CD14-positive monocyte (primary cell): ENCODE data around the gene VSTM2L. TPM values are rescaled to one million over a fixed set of nuclear protein-coding genes. Genes with fewer than 3 reads are reported as not detected.
A peak's percentile ranks its signal among the peaks of the same experiment; 100 is the strongest.

Source experiments
- DNase-seq, 3 donors: peaks; one replicate each; pipeline ENCODE4 v3.0.0-alpha.2; 2011 to 2022
- H2AFZ ChIP-seq: 2 replicates; pipeline ENCODE4 v1.6.0; 2012; ENCODE audit warnings: mild to moderate bottlenecking, low read depth, low read length, inconsistent platforms; ENCODE audit not compliant: insufficient read depth, poor library complexity, severe bottlenecking
- H3K27ac ChIP-seq, 2 donors: 1 replicate in 1 of 2; 2 replicates in 1 of 2; pipeline ENCODE4 v1.5.1; 2012 to 2013; ENCODE audit warnings: low read length in 2 of 2, control low read depth in 1 of 2, inconsistent platforms in 1 of 2, low read depth in 1 of 2, mild to moderate bottlenecking in 1 of 2
- H3K27me3 ChIP-seq, 2 donors: one replicate each; pipeline versions ENCODE4 v1.6.0 to v1.6.1; 2011 to 2013; ENCODE audit warnings: low read length in 2 of 2; ENCODE audit not compliant: control insufficient read depth in 2 of 2, insufficient read depth in 2 of 2
- H3K36me3 ChIP-seq, 2 donors: replicated peaks in 1 of 2; 1 replicate in 1 of 2; 2 replicates in 1 of 2; pipeline versions ENCODE4 v1.5.1 to v1.6.1; 2012 to 2013; ENCODE audit warnings: low read length in 2 of 2, control low read depth in 1 of 2, inconsistent platforms in 1 of 2, mild to moderate bottlenecking in 1 of 2; ENCODE audit not compliant: insufficient read depth in 2 of 2, control insufficient read depth in 1 of 2
- H3K4me1 ChIP-seq, 2 donors: 1 replicate in 1 of 2; 2 replicates in 1 of 2; pipeline versions ENCODE4 v1.5.1 to v1.6.1; 2012 to 2013; ENCODE audit warnings: low read length in 2 of 2, control low read depth in 1 of 2, inconsistent platforms in 1 of 2, mild to moderate bottlenecking in 1 of 2, moderate library complexity in 1 of 2; ENCODE audit not compliant: insufficient read depth in 2 of 2, control insufficient read depth in 1 of 2
- H3K4me2 ChIP-seq: replicated peaks from 2 replicates; pipeline ENCODE3; 2012; ENCODE audit warnings: low read length, moderate library complexity, mild to moderate bottlenecking; ENCODE audit not compliant: poor library complexity, severe bottlenecking; ENCODE audit errors: extremely low read depth
- H3K4me3 ChIP-seq, 3 experiments: fragments of 200-600 bp in 1 of 3; sonication (generic) in 1 of 3; replicated peaks in 1 of 3; 1 replicate in 2 of 3; 2 replicates in 1 of 3; pipeline ENCODE4 v1.5.1; 2011 to 2013; ENCODE audit warnings: low read length in 3 of 3, mild to moderate bottlenecking in 3 of 3, control low read depth in 2 of 3, low read depth in 2 of 3, inconsistent platforms in 1 of 3, moderate library complexity in 1 of 3
- H3K79me2 ChIP-seq: 2 replicates; pipeline ENCODE4 v1.6.0; 2012; ENCODE audit warnings: mild to moderate bottlenecking, control low read depth, inconsistent platforms, low read length, moderate library complexity; ENCODE audit not compliant: insufficient read depth
- H3K9ac ChIP-seq: 2 replicates; pipeline ENCODE4 v1.6.0; 2017; ENCODE audit warnings: low read length, mild to moderate bottlenecking; ENCODE audit not compliant: insufficient read depth, poor library complexity, severe bottlenecking
- H3K9me3 ChIP-seq, 2 donors: replicated peaks in 1 of 2; 1 replicate in 1 of 2; 2 replicates in 1 of 2; pipeline versions ENCODE4 v1.5.1 to v1.6.1; 2012 to 2013; ENCODE audit warnings: low read length in 2 of 2, control low read depth in 1 of 2; ENCODE audit not compliant: control insufficient read depth in 1 of 2, insufficient read depth in 1 of 2
- H4K20me1 ChIP-seq: 2 replicates; pipeline ENCODE4 v1.6.0; 2012; ENCODE audit warnings: mild to moderate bottlenecking, low read length, control low read depth, moderate library complexity; ENCODE audit not compliant: insufficient read depth
- H3K27ac Mint-ChIP-seq, 7 donors: one replicate each; pipeline ENCODE4 v1.8.0; 2020; ENCODE audit warnings: mild to moderate bottlenecking in 7 of 7, mixed read lengths in 7 of 7, moderate library complexity in 6 of 7, inconsistent platforms in 2 of 7
- H3K27me3 Mint-ChIP-seq, 3 donors: one replicate each; pipeline ENCODE4 v1.8.0; 2021 to 2022; ENCODE audit warnings: low read depth in 3 of 3, mild to moderate bottlenecking in 3 of 3, mixed read lengths in 3 of 3, moderate library complexity in 3 of 3, inconsistent platforms in 1 of 3
- H3K36me3 Mint-ChIP-seq, 2 donors: one replicate each; pipeline ENCODE4 v1.8.0; 2020; ENCODE audit warnings: mixed read lengths in 2 of 2, inconsistent platforms in 1 of 2, mild to moderate bottlenecking in 1 of 2
- H3K4me1 Mint-ChIP-seq: one replicate; pipeline ENCODE4 v1.8.0; 2020; ENCODE audit warnings: mild to moderate bottlenecking, mixed read lengths
- H3K4me3 Mint-ChIP-seq, 2 donors: one replicate each; pipeline ENCODE4 v1.8.0; 2020; ENCODE audit warnings: mild to moderate bottlenecking in 2 of 2, mixed read lengths in 2 of 2, moderate library complexity in 1 of 2
- H3K9me3 Mint-ChIP-seq, 7 donors: one replicate each; pipeline ENCODE4 v1.8.0; 2020 to 2022; ENCODE audit warnings: mixed read lengths in 7 of 7, mild to moderate bottlenecking in 6 of 7, moderate library complexity in 6 of 7, inconsistent platforms in 2 of 7
- CTCF ChIP-seq: fragments of 200-600 bp; IDR thresholded peaks from one replicate; pipeline ENCODE4 v1.8.0; 2022; ENCODE audit warnings: antibody characterized with exemption, mild to moderate bottlenecking
- WGBS: methylation state at CpG from one replicate; pipeline ENCODE4 v1.1.5; 2013; ENCODE audit warnings: missing lambda C conversion rate; ENCODE audit not compliant: insufficient coverage; 5-methylcytosine and 5-hydroxymethylcytosine counted together
- intact Hi-C, 2 donors: fragments of 100-400 bp; cut with micrococcal nuclease; formaldehyde crosslinking; loops; one replicate each; pipeline versions ENCODE4 v1.15.0 to v1.15.1; 2023
- polyA plus RNA-seq, 3 donors: library from polyadenylated mRNA; depleted of rRNA in 1 of 3; unstranded in 2 of 3; stranded (reverse) in 1 of 3; fragments of 300-500 nt in 2 of 3; fragments of >200 nt in 1 of 3; fragmentation: Illumina TruSeq in 2 of 3; gene quantifications; 1 replicate in 2 of 3; 2 replicates in 1 of 3; pipeline ENCODE4 v1.2.3, GENCODE V29; 2012 to 2021

Gene VSTM2L
- polyA plus RNA-seq, 3 donors, result not detected

DNA sequence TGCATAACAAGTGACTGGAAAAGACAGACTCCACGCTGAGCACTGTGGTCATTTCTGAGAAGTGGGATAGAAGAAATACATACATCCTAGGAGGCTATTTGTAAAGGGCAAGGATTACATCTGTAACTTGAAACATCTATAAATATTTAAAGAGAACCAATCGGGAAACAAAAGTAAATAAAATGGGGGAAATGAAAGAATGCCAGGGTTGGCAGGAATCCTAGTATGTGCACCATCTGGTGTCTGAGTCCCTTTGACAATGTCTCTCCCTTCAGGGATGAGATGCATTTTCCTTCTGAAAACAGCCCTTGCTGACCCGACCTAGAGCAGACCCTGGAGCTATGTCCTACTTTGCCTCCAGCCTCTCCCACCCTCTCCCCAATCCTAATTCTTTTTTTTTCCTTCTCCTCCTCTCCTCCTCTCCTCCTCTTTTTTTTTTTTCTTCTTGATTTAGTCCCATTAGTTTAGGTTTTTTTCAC lies 53.2 kb downstream of the VSTM2L start:
- Mint-ChIP-seq H3K27me3 (peaks cover 12 to 20% (median 15%) of the 10 kb centered on the region in 3 donors), H3K4me1 (no peaks in the 10 kb centered on the region), H3K4me3 (no peak overlapping the region), H3K27ac (no peak overlapping the region), H3K36me3 (no peaks in the 10 kb centered on the region), H3K9me3 (peaks cover 0 to 6% (median 0%) of the 10 kb centered on the region in 7 donors)
- no peak for TF ChIP-seq CTCF
- Histone ChIP-seq H4K20me1 (no peaks in the 10 kb centered on the region), H3K4me3 (no peak overlapping the region), H3K9ac (no peak overlapping the region), H3K79me2 (no peaks in the 10 kb centered on the region), H3K4me1 (no peaks in the 10 kb centered on the region), H3K9me3 (no peaks in the 10 kb centered on the region), H3K27me3 (peaks cover 4 to 18% of the 10 kb centered on the region in 2 donors), H3K27ac (no peak overlapping the region), H3K36me3 (no peaks in the 10 kb centered on the region), H2AFZ (no peak overlapping the region), H3K4me2 (no peak overlapping the region)
- DNase-seq, result no peak
- intact Hi-C loops, result no loop called here
- WGBS, result 86% methylated on average over 1 of the region's 3 CpGs

DNA sequence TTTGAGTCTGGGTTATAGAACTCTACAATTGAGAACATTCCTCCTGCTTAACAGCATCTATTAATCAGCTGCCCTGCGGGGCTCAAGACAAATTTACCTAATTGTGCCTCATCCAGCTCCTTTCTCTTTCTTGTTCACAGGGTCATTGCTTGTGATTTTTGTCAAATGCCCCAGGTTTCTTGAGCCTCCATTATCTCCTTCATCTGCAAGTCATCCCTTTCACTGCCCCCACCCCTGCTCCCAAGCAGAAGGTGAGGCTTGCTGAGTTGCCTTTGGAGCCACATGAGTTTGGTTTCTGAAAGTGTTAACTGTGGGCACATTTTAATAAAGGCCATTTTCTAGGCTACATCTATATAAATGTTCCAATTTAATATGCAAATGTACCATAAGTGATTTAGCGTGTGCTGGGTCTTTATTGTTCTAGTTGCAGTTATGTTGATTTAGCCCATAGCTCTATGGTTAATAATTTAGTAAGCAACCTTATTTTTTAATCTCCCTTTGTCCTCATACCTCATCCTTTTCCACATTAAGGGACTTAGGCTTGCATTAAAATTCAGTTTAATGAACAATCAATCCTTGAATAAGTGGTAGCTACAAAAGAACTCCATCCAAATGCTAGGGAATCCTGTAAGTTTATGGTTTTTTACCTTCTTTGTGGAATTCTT lies 56.1 kb downstream of the VSTM2L start:
- Mint-ChIP-seq H3K27me3 (peaks cover 12 to 26% (median 15%) of the 10 kb centered on the region in 3 donors), H3K27ac (no peak overlapping the region), H3K4me3 (peak overlapping the region in 1 of 2 donors; percentile 22), H3K36me3 (no peaks in the 10 kb centered on the region), H3K9me3 (peaks cover 0 to 7% (median 0%) of the 10 kb centered on the region in 7 donors), H3K4me1 (no peaks in the 10 kb centered on the region)
- Histone ChIP-seq H3K4me1 (no peaks in the 10 kb centered on the region), H2AFZ (no peak overlapping the region), H3K4me2 (no peak overlapping the region), H3K27me3 (peaks cover 4 to 18% of the 10 kb centered on the region in 2 donors), H4K20me1 (no peaks in the 10 kb centered on the region), H3K79me2 (no peaks in the 10 kb centered on the region), H3K27ac (no peak overlapping the region), H3K9me3 (no peaks in the 10 kb centered on the region), H3K36me3 (no peaks in the 10 kb centered on the region), H3K9ac (no peak overlapping the region), H3K4me3 (no peak overlapping the region)
- 90% methylated on average over 1 of the region's 2 CpGs for WGBS
- DNase-seq, result no peak
- intact Hi-C loops, result no loop called here
- no peak for TF ChIP-seq CTCF
